SK-N-SH treated with all-trans-retinoic acid at 6 μM for 48 hours (cell line): ENCODE measurements around the gene TSSK6.
A peak's percentile ranks its signal among the peaks of the same experiment; 100 is the strongest.

ENCODE experiments used
- ATAC-seq: fragments of 200-7000 bp; cut with Tn5 transposase; 3 replicates; pipeline ENCODE4 v1.9.1; 2020; ENCODE audit warnings: mild to moderate bottlenecking, moderate library complexity
- ARNTL ChIP-seq: fragments of 450-650 bp; formaldehyde crosslinking; IDR thresholded peaks from 2 replicates; pipeline ENCODE4 v1.5.0; 2020; ENCODE audit warnings: low read depth, mild to moderate bottlenecking, moderate library complexity, borderline replicate concordance
- BACH2 ChIP-seq: fragments of 250-450 bp; sonication (Bioruptor Pico); IDR thresholded peaks from 2 replicates; pipeline ENCODE4 v1.9.0; 2021; ENCODE audit warnings: mild to moderate bottlenecking, borderline replicate concordance
- ESRRG ChIP-seq: fragments of 250-450 bp; sonication (Bioruptor Pico); IDR thresholded peaks from 2 replicates; pipeline ENCODE4 v1.6.1; 2021; ENCODE audit warnings: mild to moderate bottlenecking
- GLIS3 ChIP-seq: fragments of 250-450 bp; sonication (Bioruptor Pico); IDR thresholded peaks from 2 replicates; pipeline ENCODE4 v1.5.0; 2020; ENCODE audit warnings: mild to moderate bottlenecking, moderate library complexity
- ISL1 ChIP-seq: fragments of 250-450 bp; sonication (Bioruptor Pico); IDR thresholded peaks from 2 replicates; pipeline ENCODE4 v2.1.2; 2022; ENCODE audit warnings: mild to moderate bottlenecking, moderate library complexity
- OSR1 ChIP-seq: fragments of 250-450 bp; sonication (Bioruptor Pico); IDR thresholded peaks from 2 replicates; pipeline ENCODE4 v1.8.0; 2022; ENCODE audit warnings: moderate library complexity, mild to moderate bottlenecking, inconsistent platforms
- PPARA ChIP-seq: fragments of 250-450 bp; sonication (Bioruptor Pico); IDR thresholded peaks from 2 replicates; pipeline ENCODE4 v1.5.0; 2020; ENCODE audit warnings: mild to moderate bottlenecking, borderline replicate concordance
- RARB ChIP-seq: fragments of 250-450 bp; sonication (Bioruptor Pico); IDR thresholded peaks from 2 replicates; pipeline ENCODE4 v1.8.0; 2021; ENCODE audit warnings: mild to moderate bottlenecking, moderate library complexity
- SNAI2 ChIP-seq: fragments of 250-450 bp; sonication (Bioruptor Pico); IDR thresholded peaks from 2 replicates; pipeline ENCODE4 v1.5.0; 2020; ENCODE audit warnings: mild to moderate bottlenecking, moderate library complexity
- TCF4 ChIP-seq: fragments of 250-450 bp; sonication (Bioruptor Pico); IDR thresholded peaks from 2 replicates; pipeline ENCODE4 v1.8.0; 2021; ENCODE audit warnings: mild to moderate bottlenecking, moderate library complexity, borderline replicate concordance
- TOX ChIP-seq: fragments of 250-450 bp; sonication (Bioruptor Pico); IDR thresholded peaks from 2 replicates; pipeline ENCODE4 v1.8.0; 2021; ENCODE audit warnings: mild to moderate bottlenecking, moderate library complexity, borderline replicate concordance
- ZC3H10 ChIP-seq: fragments of 250-450 bp; sonication (Bioruptor Pico); IDR thresholded peaks from 2 replicates; pipeline ENCODE4 v1.5.1; 2021; ENCODE audit warnings: mild to moderate bottlenecking, moderate library complexity
- ZFP3 ChIP-seq: fragments of 250-450 bp; sonication (Bioruptor Pico); IDR thresholded peaks from 2 replicates; pipeline ENCODE4 v1.5.0; 2020; ENCODE audit warnings: mild to moderate bottlenecking, moderate library complexity
- ZFP30 ChIP-seq: fragments of 450-650 bp; formaldehyde crosslinking; IDR thresholded peaks from 2 replicates; pipeline ENCODE4 v1.5.0; 2022; ENCODE audit warnings: mild to moderate bottlenecking, moderate library complexity
- ZNF565 ChIP-seq: fragments of 450-650 bp; formaldehyde crosslinking; conservative IDR thresholded peaks from 2 replicates; pipeline ENCODE4 v1.5.0; 2020; ENCODE audit warnings: low read depth, mild to moderate bottlenecking, moderate library complexity
- ZNF70 ChIP-seq: fragments of 450-650 bp; formaldehyde crosslinking; IDR thresholded peaks from 2 replicates; pipeline ENCODE4 v1.5.0; 2020; ENCODE audit warnings: mild to moderate bottlenecking, moderate library complexity
- ZNF8 ChIP-seq: fragments of 450-650 bp; formaldehyde crosslinking; IDR thresholded peaks from 2 replicates; pipeline ENCODE4 v1.5.0; 2020; ENCODE audit warnings: mild to moderate bottlenecking, moderate library complexity
- TF ChIP-seq, protein P1 (sequence below): fragments of 250-450 bp; sonication (Bioruptor Pico); IDR thresholded peaks from 2 replicates; pipeline ENCODE4 v1.5.0; 2020; ENCODE audit warnings: mild to moderate bottlenecking, moderate library complexity
- TF ChIP-seq, protein P2 (sequence below): fragments of 250-450 bp; sonication (Bioruptor Pico); IDR thresholded peaks from 2 replicates; pipeline ENCODE4 v1.8.0; 2021; ENCODE audit warnings: low read depth, mild to moderate bottlenecking, moderate library complexity, borderline replicate concordance
- TF ChIP-seq, protein P3 (sequence below): fragments of 250-450 bp; sonication (Bioruptor Pico); IDR thresholded peaks from 2 replicates; pipeline ENCODE4 v1.8.0; 2020; ENCODE audit warnings: mild to moderate bottlenecking, moderate library complexity, borderline replicate concordance
- TF ChIP-seq, protein P4 (sequence below): fragments of 250-450 bp; sonication (Bioruptor Pico); IDR thresholded peaks from 2 replicates; pipeline ENCODE4 v1.5.1; 2021; ENCODE audit warnings: mild to moderate bottlenecking, moderate library complexity

The TSSK6 gene

DNA sequence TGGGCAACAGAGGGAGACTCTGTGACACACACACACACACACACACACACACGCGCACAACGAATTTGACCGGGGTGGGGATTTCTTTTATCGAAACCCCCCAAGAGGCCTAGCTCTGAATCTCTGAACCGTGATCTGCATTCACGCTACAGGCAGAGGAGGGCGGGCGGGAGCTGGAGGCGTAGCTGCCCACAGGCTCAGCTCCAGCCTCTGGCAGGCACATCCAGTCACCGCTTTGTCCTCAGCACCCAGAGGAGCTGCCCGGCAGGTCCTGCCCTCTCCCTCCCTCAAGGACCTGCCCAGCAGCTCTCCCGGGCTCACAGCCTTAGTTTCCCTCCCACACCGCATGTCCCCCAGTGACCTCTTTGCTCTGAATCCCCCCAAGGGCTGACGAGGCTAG is 42.7 kb upstream of the TSSK6 start (continued):
- TF ChIP-seq ZC3H10 (CRISPR knock-in tag): no peak
- TF ChIP-seq, protein P1, sequence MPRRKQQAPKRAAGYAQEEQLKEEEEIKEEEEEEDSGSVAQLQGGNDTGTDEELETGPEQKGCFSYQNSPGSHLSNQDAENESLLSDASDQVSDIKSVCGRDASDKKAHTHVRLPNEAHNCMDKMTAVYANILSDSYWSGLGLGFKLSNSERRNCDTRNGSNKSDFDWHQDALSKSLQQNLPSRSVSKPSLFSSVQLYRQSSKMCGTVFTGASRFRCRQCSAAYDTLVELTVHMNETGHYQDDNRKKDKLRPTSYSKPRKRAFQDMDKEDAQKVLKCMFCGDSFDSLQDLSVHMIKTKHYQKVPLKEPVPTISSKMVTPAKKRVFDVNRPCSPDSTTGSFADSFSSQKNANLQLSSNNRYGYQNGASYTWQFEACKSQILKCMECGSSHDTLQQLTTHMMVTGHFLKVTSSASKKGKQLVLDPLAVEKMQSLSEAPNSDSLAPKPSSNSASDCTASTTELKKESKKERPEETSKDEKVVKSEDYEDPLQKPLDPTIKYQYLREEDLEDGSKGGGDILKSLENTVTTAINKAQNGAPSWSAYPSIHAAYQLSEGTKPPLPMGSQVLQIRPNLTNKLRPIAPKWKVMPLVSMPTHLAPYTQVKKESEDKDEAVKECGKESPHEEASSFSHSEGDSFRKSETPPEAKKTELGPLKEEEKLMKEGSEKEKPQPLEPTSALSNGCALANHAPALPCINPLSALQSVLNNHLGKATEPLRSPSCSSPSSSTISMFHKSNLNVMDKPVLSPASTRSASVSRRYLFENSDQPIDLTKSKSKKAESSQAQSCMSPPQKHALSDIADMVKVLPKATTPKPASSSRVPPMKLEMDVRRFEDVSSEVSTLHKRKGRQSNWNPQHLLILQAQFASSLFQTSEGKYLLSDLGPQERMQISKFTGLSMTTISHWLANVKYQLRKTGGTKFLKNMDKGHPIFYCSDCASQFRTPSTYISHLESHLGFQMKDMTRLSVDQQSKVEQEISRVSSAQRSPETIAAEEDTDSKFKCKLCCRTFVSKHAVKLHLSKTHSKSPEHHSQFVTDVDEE (CRISPR knock-in tag): no peak
- no peak for TF ChIP-seq ZFP30 (CRISPR knock-in tag)

DNA sequence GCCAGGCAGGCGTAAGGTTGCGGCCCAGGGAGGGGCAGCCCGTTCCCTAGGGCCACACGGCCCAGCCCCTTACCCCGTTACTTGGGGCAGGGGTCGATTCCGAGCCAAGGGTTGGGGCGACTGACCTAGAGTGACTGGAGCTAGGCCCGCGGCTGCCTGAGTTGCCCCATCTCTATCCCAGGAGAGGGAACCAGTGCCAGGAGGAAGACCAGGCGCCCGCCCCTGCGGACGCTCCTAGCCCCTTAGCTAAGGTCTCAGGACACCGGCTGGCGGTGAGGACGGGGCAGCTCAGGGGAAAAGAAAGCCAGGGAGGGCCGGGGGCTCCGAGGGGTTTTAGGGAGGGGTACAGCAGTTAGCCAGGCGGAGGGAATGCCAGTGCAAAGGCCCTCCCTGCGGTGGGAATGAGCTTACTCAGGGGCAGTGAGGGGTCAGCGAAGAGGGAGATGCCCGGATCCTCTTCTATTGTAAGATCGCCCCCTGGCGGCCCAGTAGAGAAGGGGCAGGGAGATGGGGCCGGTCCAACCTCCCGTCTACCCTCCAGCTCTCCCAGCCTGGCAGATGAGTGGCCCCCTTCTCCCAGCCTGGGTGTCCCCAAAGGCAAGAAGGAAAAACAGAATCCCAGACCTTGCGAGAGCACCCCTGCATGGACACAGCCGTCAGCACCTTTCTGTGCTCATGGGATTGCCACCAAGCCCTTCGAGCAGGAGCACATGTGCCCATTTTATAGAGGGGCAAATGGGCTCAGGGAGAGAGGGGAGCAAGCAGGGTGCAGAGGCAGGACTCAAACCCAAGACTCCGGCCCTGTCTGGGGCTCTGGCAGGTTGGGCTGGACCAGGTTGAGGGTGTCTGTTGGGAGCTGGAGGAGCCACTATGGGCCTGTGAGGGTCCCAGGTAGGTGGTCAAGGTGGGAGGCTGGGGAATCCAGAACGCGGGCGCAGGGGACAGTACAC is 39.0 kb upstream of the TSSK6 start:
- ATAC-seq: peak; percentile 65
- TF ChIP-seq TCF4 (CRISPR knock-in tag) (no peak), ZC3H10 (CRISPR knock-in tag) (no peak), GLIS3 (no peak), BACH2 (CRISPR knock-in tag) (no peak), ZNF70 (CRISPR knock-in tag) (no peak), RARB (CRISPR knock-in tag) (no peak), PPARA (CRISPR knock-in tag) (no peak), ESRRG (CRISPR knock-in tag) (no peak), OSR1 (no peak), ISL1 (CRISPR knock-in tag) (no peak), ZNF8 (CRISPR knock-in tag) (no peak)

DNA sequence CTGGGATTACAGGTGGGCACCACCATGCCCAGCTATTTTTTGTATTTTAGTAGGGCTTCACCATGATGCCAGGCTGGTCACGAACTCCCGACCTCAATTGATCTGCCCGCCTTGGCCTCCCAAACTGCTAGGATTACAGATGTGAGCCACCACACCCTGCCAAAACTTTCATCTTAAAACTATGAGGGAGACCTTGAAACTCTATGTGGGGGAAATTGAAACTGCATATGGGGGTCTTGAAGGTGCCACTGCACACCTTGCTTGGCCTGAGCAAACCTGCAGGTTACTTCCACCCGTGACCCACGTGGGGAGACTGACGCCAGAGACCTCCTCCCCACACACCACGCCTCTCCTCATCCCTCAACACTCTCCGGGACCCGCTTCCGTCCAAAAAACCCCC is 38.3 kb upstream of the TSSK6 start:
- no peak for ATAC-seq
- TF ChIP-seq TOX (CRISPR knock-in tag) (no peak), BACH2 (CRISPR knock-in tag) (no peak), ZFP30 (CRISPR knock-in tag) (no peak), ZNF8 (CRISPR knock-in tag) (no peak), ZNF70 (CRISPR knock-in tag) (no peak), SNAI2 (no peak)
- TF ChIP-seq, protein P1 (CRISPR knock-in tag): no peak

DNA sequence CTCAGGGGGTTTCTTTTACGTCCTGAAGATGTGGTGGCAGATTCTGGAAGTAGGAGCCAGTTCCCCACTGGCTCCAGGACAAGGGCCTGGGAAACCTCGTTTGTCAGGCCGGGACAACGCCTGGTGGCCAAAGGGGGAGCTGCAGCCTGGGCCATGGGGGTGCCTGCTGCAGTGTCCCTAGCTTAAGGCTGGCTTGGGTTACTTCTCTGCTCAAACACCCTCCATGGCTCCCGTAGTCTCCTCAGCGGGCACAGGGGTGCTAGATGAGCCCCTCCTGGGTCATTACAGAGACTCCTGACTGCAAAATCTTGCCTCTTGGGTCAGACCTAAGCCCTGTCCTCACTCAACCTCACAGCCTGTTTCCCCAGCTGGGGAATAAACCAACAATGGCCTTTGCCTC is 37.5 kb upstream of the TSSK6 start:
- ATAC-seq: peak; percentile 88
- TF ChIP-seq TOX (CRISPR knock-in tag): no peak
- TF ChIP-seq ARNTL: no peak
- no peak for TF ChIP-seq ESRRG (CRISPR knock-in tag)
- TF ChIP-seq, protein P2, sequence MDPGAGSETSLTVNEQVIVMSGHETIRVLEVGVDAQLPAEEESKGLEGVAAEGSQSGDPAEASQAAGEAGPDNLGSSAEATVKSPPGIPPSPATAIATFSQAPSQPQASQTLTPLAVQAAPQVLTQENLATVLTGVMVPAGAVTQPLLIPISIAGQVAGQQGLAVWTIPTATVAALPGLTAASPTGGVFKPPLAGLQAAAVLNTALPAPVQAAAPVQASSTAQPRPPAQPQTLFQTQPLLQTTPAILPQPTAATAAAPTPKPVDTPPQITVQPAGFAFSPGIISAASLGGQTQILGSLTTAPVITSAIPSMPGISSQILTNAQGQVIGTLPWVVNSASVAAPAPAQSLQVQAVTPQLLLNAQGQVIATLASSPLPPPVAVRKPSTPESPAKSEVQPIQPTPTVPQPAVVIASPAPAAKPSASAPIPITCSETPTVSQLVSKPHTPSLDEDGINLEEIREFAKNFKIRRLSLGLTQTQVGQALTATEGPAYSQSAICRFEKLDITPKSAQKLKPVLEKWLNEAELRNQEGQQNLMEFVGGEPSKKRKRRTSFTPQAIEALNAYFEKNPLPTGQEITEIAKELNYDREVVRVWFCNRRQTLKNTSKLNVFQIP (CRISPR knock-in tag): no peak
- no peak for TF ChIP-seq ZNF70 (CRISPR knock-in tag)
- TF ChIP-seq, protein P3, sequence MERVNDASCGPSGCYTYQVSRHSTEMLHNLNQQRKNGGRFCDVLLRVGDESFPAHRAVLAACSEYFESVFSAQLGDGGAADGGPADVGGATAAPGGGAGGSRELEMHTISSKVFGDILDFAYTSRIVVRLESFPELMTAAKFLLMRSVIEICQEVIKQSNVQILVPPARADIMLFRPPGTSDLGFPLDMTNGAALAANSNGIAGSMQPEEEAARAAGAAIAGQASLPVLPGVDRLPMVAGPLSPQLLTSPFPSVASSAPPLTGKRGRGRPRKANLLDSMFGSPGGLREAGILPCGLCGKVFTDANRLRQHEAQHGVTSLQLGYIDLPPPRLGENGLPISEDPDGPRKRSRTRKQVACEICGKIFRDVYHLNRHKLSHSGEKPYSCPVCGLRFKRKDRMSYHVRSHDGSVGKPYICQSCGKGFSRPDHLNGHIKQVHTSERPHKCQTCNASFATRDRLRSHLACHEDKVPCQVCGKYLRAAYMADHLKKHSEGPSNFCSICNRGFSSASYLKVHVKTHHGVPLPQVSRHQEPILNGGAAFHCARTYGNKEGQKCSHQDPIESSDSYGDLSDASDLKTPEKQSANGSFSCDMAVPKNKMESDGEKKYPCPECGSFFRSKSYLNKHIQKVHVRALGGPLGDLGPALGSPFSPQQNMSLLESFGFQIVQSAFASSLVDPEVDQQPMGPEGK (CRISPR knock-in tag): no peak
- TF ChIP-seq OSR1: no peak
- TF ChIP-seq, protein P1 (CRISPR knock-in tag): no peak
- TF ChIP-seq, protein P4, sequence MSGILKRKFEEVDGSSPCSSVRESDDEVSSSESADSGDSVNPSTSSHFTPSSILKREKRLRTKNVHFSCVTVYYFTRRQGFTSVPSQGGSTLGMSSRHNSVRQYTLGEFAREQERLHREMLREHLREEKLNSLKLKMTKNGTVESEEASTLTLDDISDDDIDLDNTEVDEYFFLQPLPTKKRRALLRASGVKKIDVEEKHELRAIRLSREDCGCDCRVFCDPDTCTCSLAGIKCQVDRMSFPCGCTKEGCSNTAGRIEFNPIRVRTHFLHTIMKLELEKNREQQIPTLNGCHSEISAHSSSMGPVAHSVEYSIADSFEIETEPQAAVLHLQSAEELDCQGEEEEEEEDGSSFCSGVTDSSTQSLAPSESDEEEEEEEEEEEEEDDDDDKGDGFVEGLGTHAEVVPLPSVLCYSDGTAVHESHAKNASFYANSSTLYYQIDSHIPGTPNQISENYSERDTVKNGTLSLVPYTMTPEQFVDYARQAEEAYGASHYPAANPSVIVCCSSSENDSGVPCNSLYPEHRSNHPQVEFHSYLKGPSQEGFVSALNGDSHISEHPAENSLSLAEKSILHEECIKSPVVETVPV (CRISPR knock-in tag): no peak
- TF ChIP-seq GLIS3: no peak
- TF ChIP-seq ZFP3 (CRISPR knock-in tag): no peak
- no peak for TF ChIP-seq ISL1 (CRISPR knock-in tag)
- TF ChIP-seq BACH2 (CRISPR knock-in tag): no peak
- TF ChIP-seq ZNF565 (CRISPR knock-in tag): no peak
